H1 (cell line): ENCODE measurements around the gene PSMD5. TPM values are rescaled to one million over a fixed set of nuclear protein-coding genes. Genes with fewer than 3 reads are reported as not detected.

ENCODE experiments used
- CTCF ChIA-PET: fragments of 300-600 bp; sonication (Branson Sonifier 250); formaldehyde crosslinking; loops from one replicate; lab custom pipeline; 2021; ENCODE audit not compliant: partially characterized antibody; lab: Charles Lee
- POLR2A ChIA-PET: fragments of 300-600 bp; sonication (Branson Sonifier 250); formaldehyde crosslinking; loops from one replicate; lab custom pipeline; 2021; ENCODE audit warnings: inconsistent platforms; ENCODE audit not compliant: partially characterized antibody; lab: Charles Lee
- DNase-seq, 2 experiments: peaks; one replicate each; pipeline versions ENCODE4 v3.0.0 to v3.0.0-alpha.2; 2010 to 2022; ENCODE audit warnings: low spot score in 2 of 2, low read depth in 1 of 2, mixed read lengths in 1 of 2
- FAIRE-seq: peaks from 2 replicates; lab custom pipeline; 2011; peaks lifted over from hg19 to GRCh38; lab: Jason Lieb, UNC
- H2AFZ ChIP-seq: 2 replicates; pipeline ENCODE4 v1.8.1; 2012; ENCODE audit warnings: low read length, inconsistent platforms
- H2AK5ac ChIP-seq: 2 replicates; pipeline ENCODE4 v1.6.1; 2013; ENCODE audit warnings: low read depth, low read length
- H2BK120ac ChIP-seq: replicated peaks from 2 replicates; pipeline ENCODE3; 2013; ENCODE audit warnings: low read depth, low read length, inconsistent platforms
- H2BK12ac ChIP-seq: 2 replicates; pipeline ENCODE4 v1.6.1; 2013; ENCODE audit warnings: low read depth, low read length
- H2BK15ac ChIP-seq: 2 replicates; pipeline ENCODE4 v1.6.1; 2013; ENCODE audit warnings: low read length
- H2BK20ac ChIP-seq: 2 replicates; pipeline ENCODE4 v1.6.1; 2013; ENCODE audit warnings: low read length
- H2BK5ac ChIP-seq: 2 replicates; pipeline ENCODE4 v1.6.1; 2013; ENCODE audit warnings: low read depth, low read length
- H3K14ac ChIP-seq: 2 replicates; pipeline ENCODE4 v1.6.1; 2013; ENCODE audit warnings: inconsistent platforms; ENCODE audit not compliant: insufficient read length
- H3K18ac ChIP-seq: 2 replicates; pipeline ENCODE4 v1.6.1; 2013; ENCODE audit warnings: low read length; ENCODE audit errors: extremely low read depth
- H3K23ac ChIP-seq: 2 replicates; pipeline ENCODE4 v1.6.1; 2013; ENCODE audit warnings: inconsistent platforms; ENCODE audit not compliant: insufficient read length
- H3K23me2 ChIP-seq: 2 replicates; pipeline ENCODE4 v1.6.1; 2013; ENCODE audit warnings: low read depth, low read length
- H3K27ac ChIP-seq: 2 replicates; pipeline ENCODE4 v1.6.1; 2011; ENCODE audit warnings: low read depth, low read length, inconsistent platforms
- H3K27me3 ChIP-seq, 4 experiments: replicated peaks in 1 of 4; 1 replicate in 1 of 4; 2 replicates in 3 of 4; pipeline versions ENCODE4 v1.6.1 to v1.8.1; 2011 to 2013; ENCODE audit warnings: low read length in 3 of 4, mild to moderate bottlenecking in 3 of 4, inconsistent platforms in 2 of 4, mixed read lengths in 2 of 4, moderate library complexity in 1 of 4; ENCODE audit not compliant: control insufficient read depth in 3 of 4, insufficient read depth in 3 of 4; ENCODE audit errors: extremely low read depth in 1 of 4
- H3K36me3 ChIP-seq, 4 experiments: 2 replicates each; pipeline versions ENCODE4 v1.6.1 to v1.8.1; 2011 to 2013; ENCODE audit warnings: mild to moderate bottlenecking in 4 of 4, low read length in 3 of 4, moderate library complexity in 2 of 4, control low read depth in 1 of 4, inconsistent platforms in 1 of 4; ENCODE audit not compliant: insufficient read depth in 4 of 4, control insufficient read depth in 2 of 4
- H3K4ac ChIP-seq: replicated peaks from 2 replicates; pipeline ENCODE3; 2013; ENCODE audit warnings: low read length, low read depth, mixed read lengths, inconsistent platforms; ENCODE audit not compliant: insufficient read length
- H3K4me1 ChIP-seq, 4 experiments: replicated peaks in 1 of 4; 1 replicate in 1 of 4; 2 replicates in 3 of 4; pipeline versions ENCODE4 v1.6.1 to v1.8.1; 2011 to 2013; ENCODE audit warnings: low read length in 3 of 4, inconsistent platforms in 2 of 4, mixed read lengths in 1 of 4; ENCODE audit not compliant: insufficient read depth in 4 of 4, control insufficient read depth in 3 of 4
- H3K4me2 ChIP-seq, 2 experiments: 2 replicates each; pipeline versions ENCODE4 v1.6.1 to v1.8.1; 2011 to 2013; ENCODE audit warnings: low read depth in 2 of 2, low read length in 2 of 2, control low read depth in 1 of 2, inconsistent platforms in 1 of 2, mild to moderate bottlenecking in 1 of 2; ENCODE audit not compliant: insufficient read depth in 1 of 2
- H3K4me3 ChIP-seq, 4 experiments: fragments of 200-600, 300-600 bp in 1 of 4; sonication (generic), shearing (Covaris generic), sonication (Bioruptor Twin) in 1 of 4; 2 replicates each; pipeline versions ENCODE4 v1.5.1 to v1.8.1; 2011 to 2016; ENCODE audit warnings: low read length in 4 of 4, low read depth in 3 of 4, control low read depth in 2 of 4, inconsistent platforms in 2 of 4, mild to moderate bottlenecking in 2 of 4, mixed read lengths in 1 of 4, moderate library complexity in 1 of 4; ENCODE audit not compliant: insufficient read depth in 2 of 4; ENCODE audit errors: extremely low read depth in 1 of 4
- H3K56ac ChIP-seq: replicated peaks from 2 replicates; pipeline ENCODE3; 2013; ENCODE audit warnings: low read depth, mild to moderate bottlenecking, mixed read lengths, low read length, inconsistent platforms; ENCODE audit not compliant: insufficient read length
- H3K79me1 ChIP-seq: 2 replicates; pipeline ENCODE4 v1.6.1; 2013; ENCODE audit warnings: low read depth, low read length, control low read depth
- H3K79me2 ChIP-seq, 2 experiments: 2 replicates each; pipeline versions ENCODE4 v1.6.1 to v1.8.1; 2012 to 2013; ENCODE audit warnings: low read length in 2 of 2, mild to moderate bottlenecking in 2 of 2, inconsistent platforms in 1 of 2; ENCODE audit not compliant: insufficient read depth in 2 of 2, control insufficient read depth in 1 of 2
- H3K9ac ChIP-seq, 4 experiments: replicated peaks in 1 of 4; 1 replicate in 1 of 4; 2 replicates in 3 of 4; pipeline versions ENCODE4 v1.6.1 to v1.8.1; 2011 to 2013; ENCODE audit warnings: low read depth in 3 of 4, low read length in 3 of 4, control low read depth in 2 of 4, mild to moderate bottlenecking in 2 of 4, moderate library complexity in 2 of 4, inconsistent platforms in 1 of 4; ENCODE audit errors: extremely low read depth in 1 of 4
- H3K9me3 ChIP-seq, 2 experiments: 2 replicates each; pipeline versions ENCODE4 v1.6.1 to v1.8.1; 2012 to 2013; ENCODE audit warnings: mild to moderate bottlenecking in 2 of 2, moderate library complexity in 2 of 2, control low read depth in 1 of 2, inconsistent platforms in 1 of 2, low read depth in 1 of 2, low read length in 1 of 2, mixed read lengths in 1 of 2; ENCODE audit not compliant: insufficient read depth in 2 of 2
- H4K20me1 ChIP-seq, 2 experiments: replicated peaks in 1 of 2; 2 replicates each; pipeline versions ENCODE3 to v1.8.1; 2011 to 2013; ENCODE audit warnings: inconsistent platforms in 2 of 2, low read length in 2 of 2, mild to moderate bottlenecking in 1 of 2; ENCODE audit not compliant: insufficient read depth in 2 of 2, control insufficient read depth in 1 of 2
- H4K5ac ChIP-seq: 2 replicates; pipeline ENCODE4 v1.6.1; 2013; ENCODE audit warnings: low read length, low read depth, mixed read lengths, inconsistent platforms; ENCODE audit not compliant: insufficient read length
- H4K8ac ChIP-seq: 2 replicates; pipeline ENCODE4 v1.8.0; 2013; ENCODE audit warnings: mild to moderate bottlenecking, moderate library complexity, low read length, inconsistent platforms; ENCODE audit not compliant: insufficient read depth; ENCODE audit errors: extremely low read depth
- H4K91ac ChIP-seq: replicated peaks from 2 replicates; pipeline ENCODE3; 2013; ENCODE audit warnings: low read length, mixed read lengths, inconsistent platforms; ENCODE audit not compliant: insufficient read length
- ATF2 ChIP-seq: IDR thresholded peaks from 2 replicates; pipeline ENCODE4 v1.6.1; 2012; ENCODE audit warnings: low read length, inconsistent platforms
- CEBPB ChIP-seq: IDR thresholded peaks from 2 replicates; pipeline ENCODE4 v1.6.1; 2012; ENCODE audit warnings: low read depth, low read length
- CHD1 ChIP-seq: IDR thresholded peaks from 2 replicates; pipeline ENCODE4 v1.6.1; 2012; ENCODE audit warnings: low read depth, low read length, improper control_type of control experiment
- EZH2 ChIP-seq: fragments of 200-600 bp; sonication (generic); IDR thresholded peaks from 2 replicates; pipeline ENCODE4 v1.7.1; 2012; ENCODE audit warnings: low read depth, mild to moderate bottlenecking, moderate library complexity, low read length, inconsistent platforms; ENCODE audit not compliant: severe bottlenecking
- GTF2F1 ChIP-seq: IDR thresholded peaks from 2 replicates; pipeline ENCODE4 v1.6.1; 2012; ENCODE audit warnings: low read depth, low read length, improper control_type of control experiment, borderline replicate concordance
- JUN ChIP-seq: IDR thresholded peaks from 2 replicates; pipeline ENCODE4 v1.6.1; 2011; ENCODE audit warnings: low read depth, mild to moderate bottlenecking, improper control_type of control experiment, low read length
- KDM4A ChIP-seq: IDR thresholded peaks from one replicate; pipeline ENCODE4 v1.7.1; 2012; ENCODE audit warnings: low read depth, mild to moderate bottlenecking, moderate library complexity, low read length, inconsistent platforms; ENCODE audit not compliant: severe bottlenecking
- KDM5A ChIP-seq: fragments of 200-600 bp; IDR thresholded peaks from 2 replicates; pipeline ENCODE4 v1.7.1; 2012; ENCODE audit warnings: mild to moderate bottlenecking, low read length, inconsistent platforms, mixed read lengths
- PHF8 ChIP-seq: fragments of 200-600 bp; sonication (generic); conservative IDR thresholded peaks from 2 replicates; pipeline ENCODE4 v1.7.1; 2012; ENCODE audit warnings: low read depth, mild to moderate bottlenecking, inconsistent platforms, low read length, moderate library complexity
- RXRA ChIP-seq: IDR thresholded peaks from 2 replicates; pipeline ENCODE4 v1.6.1; 2011; ENCODE audit warnings: low read depth, mild to moderate bottlenecking, low read length, moderate library complexity; ENCODE audit not compliant: insufficient read depth
- SRF ChIP-seq: IDR thresholded peaks from 2 replicates; pipeline ENCODE4 v1.6.1; 2011; ENCODE audit warnings: mild to moderate bottlenecking, low read depth, low read length, moderate library complexity
- TCF12 ChIP-seq: IDR thresholded peaks from 2 replicates; pipeline ENCODE4 v1.6.1; 2011; ENCODE audit warnings: low read depth, mild to moderate bottlenecking, low read length
- YY1 ChIP-seq: IDR thresholded peaks from 2 replicates; pipeline ENCODE4 v1.6.1; 2011; ENCODE audit warnings: low read depth, mild to moderate bottlenecking, low read length
- WGBS, 2 experiments: shearing (Covaris generic) in 1 of 2; methylation state at CpG; one replicate each; pipeline versions ENCODE4 v1.1.6 to v1.1.7; 2013 to 2015; ENCODE audit warnings: low lambda C conversion rate in 2 of 2, mixed read lengths in 2 of 2, inconsistent platforms in 1 of 2, low coverage in 1 of 2, missing lambda C conversion rate in 1 of 2; ENCODE audit not compliant: insufficient replicate concordance in 2 of 2, insufficient coverage in 1 of 2, insufficient read length in 1 of 2; ENCODE audit errors: extremely low coverage in 1 of 2, missing lambda C conversion rate in 1 of 2; 5-methylcytosine and 5-hydroxymethylcytosine counted together
- polyA plus RNA-seq, 7 experiments: library from polyadenylated mRNA; depleted of rRNA in 3 of 7; stranded (reverse) in 5 of 7; unstranded in 2 of 7; fragments of >200 nt in 5 of 7; fragments of 200-250 nt in 2 of 7; gene quantifications; 1 replicate in 5 of 7; 2 replicates in 1 of 7; 4 replicates in 1 of 7; pipeline versions ENCODE4 v1.2.1 to v1.2.3, GENCODE V29; 2011 to 2013; ENCODE audit warnings: missing spikeins in 2 of 7, mixed read lengths in 2 of 7
- total RNA-seq: library from RNA; stranded (reverse); fragmentation: NEBNext Ultra II Directional; extraction: Animal tissue kit (Norgen Biotek cat#: 25700); gene quantifications from 2 replicates; pipeline ENCODE4 v1.2.1, GENCODE V29; 2021

PSMD5 gene
- total and polyA plus RNA-seq, 2 of the 8 experiments (the other 6 are each of a cell fraction or from before 2014, with no cell fraction given) = 19.2 to 30.5 TPM

GRCh38 chr9:120778758-120779157 lies 64.0 kb downstream of the PSMD5 start:
- Histone ChIP-seq H3K79me2 (peaks cover 0 to 24% of the 10 kb centered on the region in 2 experiments; a peak in 2 of 4 replicates), H3K23me2 (no peaks in the 10 kb centered on the region), H3K36me3 (peaks cover 4 to 46% (median 15%) of the 10 kb centered on the region in 4 experiments; a peak in 7 of 8 replicates), H2BK15ac (no peak overlapping the region), H3K79me1 (peaks cover 9% of the 10 kb centered on the region), H4K20me1 (no peaks in the 10 kb centered on the region), H3K4me3 (no peak overlapping the region), H3K18ac (no peak overlapping the region), H3K9me3 (no peaks in the 10 kb centered on the region), H3K14ac (no peak overlapping the region), H2AK5ac (no peak overlapping the region), H3K56ac (no peak overlapping the region), H3K9ac (no peak overlapping the region), H4K91ac (no peak overlapping the region), H4K5ac (no peak overlapping the region), H2BK20ac (no peak overlapping the region), H2BK12ac (no peak overlapping the region), H3K27me3 (no peaks in the 10 kb centered on the region), H3K4ac (no peak overlapping the region), H4K8ac (no peak overlapping the region), H3K4me2 (no peak overlapping the region), H3K4me1 (no peaks in the 10 kb centered on the region), H3K23ac (no peak overlapping the region), H2BK5ac (no peak overlapping the region), H2AFZ (no peak overlapping the region), H3K27ac (no peak overlapping the region), H2BK120ac (no peak overlapping the region)
- FAIRE-seq (no peak), DNase-seq (no peak)
- ChIA-PET CTCF (interaction anchor here (1.4 kb wide), 1 partner anchor 158 kb away, joined by 3 read pairs; no protein-coding TSS in a partner anchor), POLR2A (interaction anchor here (0.7 to 3.9 kb wide), 3 partner anchors 8 to 84 kb away, joined by 3 to 18 read pairs (median 6); partner anchors contain the start of gene FBXW2)
- 95% methylated on average over 2 of the region's 2 CpGs; no CpG with 5 or more reads in 1 of the 2 experiments for WGBS, 2 experiments
- TF ChIP-seq YY1 = no peak
- TF ChIP-seq JUN = no peak
- no peak for TF ChIP-seq CEBPB
- TF ChIP-seq EZH2 = no peak
- TF ChIP-seq GTF2F1 = no peak
- TF ChIP-seq TCF12 = no peak
- no peak for TF ChIP-seq RXRA
- TF ChIP-seq CHD1 = no peak
- no peak for TF ChIP-seq PHF8
- no peak for TF ChIP-seq KDM4A
- TF ChIP-seq SRF = no peak
- TF ChIP-seq KDM5A = no peak
- no peak for TF ChIP-seq ATF2
